Heart left ventricle (tissue), 13 donors: Measurements from ENCODE around the gene QPCTL.

Source experiments
- POLR2A ChIP-seq, 2 donors: fragments of 450-650 bp; IDR thresholded peaks; one replicate each; pipeline ENCODE4 v1.6.1; 2017; ENCODE audit warnings: antibody characterized with exemption in 2 of 2, mild to moderate bottlenecking in 2 of 2, moderate library complexity in 2 of 2
- TF ChIP-seq, protein P1 (sequence below), 12 donors: fragments of 200-600 bp; sonication (generic) in 4 of 12; IDR thresholded peaks; one replicate each; pipeline versions ENCODE4 v1.5.0 to v1.8.0; 2018 to 2022; ENCODE audit warnings: antibody characterized with exemption in 12 of 12, mild to moderate bottlenecking in 5 of 12
- donor health status: ischemic (EF 13 %, LVEDD 7.1; RV severe dilation, severe dysfunction).
- donor health status: DM: no; HTN: yes; CAD: no.
- donor health status: DM: no; HTN: no; CAD: no.
- donor health status: ischemic (EF 25% LVEDD 6.9; RV normal size, moderate dysfunction).
- donor health status: ischemic (EF 25% LVEDD 5.7; RV mildly dilated, moderate dysfunction).
- donor health status: ischemic (EF 35%, LVEDD 5.7; RV mildly dilated, moderate dysfunction).
- donor health status: nonischemic (EF 11% LVEDD 7.7; RV severe dilation, severe dysfunction).
- donor health status: DM: yes; HTN: yes; CAD: no.
- donor health status: PGD.
- donor health status: ischemic (EF 29% LVEDD 5.4; RV normal size, mild dysfunction).
- donor health status: nonischemic (EF 23%, LVEDD 6.1; RV moderate dilation, normal function).

DNA sequence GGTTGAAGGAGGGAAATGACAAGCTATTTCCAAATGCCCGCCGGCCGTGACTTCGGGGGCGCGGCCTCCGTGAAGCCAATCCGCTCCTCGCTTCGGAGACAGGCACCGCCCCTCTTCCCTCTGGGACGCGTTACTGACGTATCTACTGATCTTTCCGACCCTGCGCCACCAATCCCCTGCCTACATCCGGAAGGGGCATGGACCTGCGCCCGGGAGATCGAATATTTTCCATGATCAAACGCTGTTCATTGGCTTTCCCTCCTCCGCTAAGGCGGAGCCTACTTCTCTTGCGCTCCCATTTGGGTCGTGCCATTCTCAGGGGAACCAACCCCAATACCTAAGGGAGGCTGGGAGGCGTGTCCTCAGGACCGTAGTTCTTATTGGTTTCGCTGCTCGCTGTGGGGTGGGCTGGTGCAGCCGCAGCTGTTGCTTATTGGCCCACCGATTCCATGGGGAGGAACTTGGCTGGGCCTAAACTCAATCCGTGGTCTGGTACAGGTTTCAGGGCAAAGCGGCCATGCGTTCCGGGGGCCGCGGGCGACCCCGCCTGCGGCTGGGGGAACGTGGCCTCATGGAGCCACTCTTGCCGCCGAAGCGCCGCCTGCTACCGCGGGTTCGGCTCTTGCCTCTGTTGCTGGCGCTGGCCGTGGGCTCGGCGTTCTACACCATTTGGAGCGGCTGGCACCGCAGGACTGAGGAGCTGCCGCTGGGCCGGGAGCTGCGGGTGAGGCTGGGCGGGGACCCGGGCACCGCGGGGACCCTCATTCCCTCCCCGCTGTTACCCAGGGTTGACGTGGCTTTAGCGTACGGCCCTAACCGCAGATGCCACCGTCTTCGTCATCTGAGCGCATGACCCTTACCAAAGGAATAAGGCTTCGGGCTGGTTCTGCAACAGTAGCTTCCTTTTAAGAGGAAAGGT lies at the start of gene QPCTL:
- TF ChIP-seq, protein P1, sequence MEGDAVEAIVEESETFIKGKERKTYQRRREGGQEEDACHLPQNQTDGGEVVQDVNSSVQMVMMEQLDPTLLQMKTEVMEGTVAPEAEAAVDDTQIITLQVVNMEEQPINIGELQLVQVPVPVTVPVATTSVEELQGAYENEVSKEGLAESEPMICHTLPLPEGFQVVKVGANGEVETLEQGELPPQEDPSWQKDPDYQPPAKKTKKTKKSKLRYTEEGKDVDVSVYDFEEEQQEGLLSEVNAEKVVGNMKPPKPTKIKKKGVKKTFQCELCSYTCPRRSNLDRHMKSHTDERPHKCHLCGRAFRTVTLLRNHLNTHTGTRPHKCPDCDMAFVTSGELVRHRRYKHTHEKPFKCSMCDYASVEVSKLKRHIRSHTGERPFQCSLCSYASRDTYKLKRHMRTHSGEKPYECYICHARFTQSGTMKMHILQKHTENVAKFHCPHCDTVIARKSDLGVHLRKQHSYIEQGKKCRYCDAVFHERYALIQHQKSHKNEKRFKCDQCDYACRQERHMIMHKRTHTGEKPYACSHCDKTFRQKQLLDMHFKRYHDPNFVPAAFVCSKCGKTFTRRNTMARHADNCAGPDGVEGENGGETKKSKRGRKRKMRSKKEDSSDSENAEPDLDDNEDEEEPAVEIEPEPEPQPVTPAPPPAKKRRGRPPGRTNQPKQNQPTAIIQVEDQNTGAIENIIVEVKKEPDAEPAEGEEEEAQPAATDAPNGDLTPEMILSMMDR (IDR thresholded peaks at IDR 0.05), result no peak
- TF ChIP-seq POLR2A (IDR thresholded peaks at IDR 0.05), result peak in 1 of 2 donors; percentile 74
